HFF-Myc (cell line): Measurements from ENCODE around the gene IRF1.
A peak's percentile ranks its signal among the peaks of the same experiment; 100 is the strongest.

ENCODE experiments used
- DNase-seq: peaks from one replicate; pipeline ENCODE4 v3.0.0-alpha.2; 2011; ENCODE audit warnings: low read depth; ENCODE audit errors: extremely low read depth
- H3K4me3 ChIP-seq: replicated peaks from 2 replicates; pipeline ENCODE4 v1.5.1; 2011; ENCODE audit warnings: low read depth, mild to moderate bottlenecking, control low read depth, low read length
- TF ChIP-seq, protein P1 (sequence below): IDR thresholded peaks from 2 replicates; pipeline ENCODE4 v1.5.1; 2012; ENCODE audit warnings: mild to moderate bottlenecking, low read depth, low read length, control low read depth; ENCODE audit errors: missing control alignments

Gene IRF1

DNA sequence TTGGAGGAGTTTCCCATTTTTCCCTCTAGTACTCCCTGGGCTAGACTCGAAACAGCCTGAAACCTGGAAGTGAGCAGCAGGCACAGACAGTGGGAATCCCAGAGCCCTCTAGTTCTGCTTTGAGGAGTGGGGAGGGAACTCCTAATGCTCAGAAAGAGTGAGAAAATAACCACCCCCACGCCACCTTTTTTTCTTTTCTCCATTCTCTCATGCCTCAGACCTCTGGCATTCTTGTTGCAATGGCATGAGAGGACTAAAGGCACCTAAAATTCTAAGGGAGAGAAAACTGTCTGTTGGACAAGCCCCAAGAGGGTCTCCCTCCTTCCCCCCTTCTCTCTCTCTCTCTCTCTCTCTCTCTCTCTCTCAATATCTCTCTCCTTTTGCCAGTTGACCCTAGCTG is 15.1 kb upstream of the IRF1 start:
- TF ChIP-seq, protein P1, sequence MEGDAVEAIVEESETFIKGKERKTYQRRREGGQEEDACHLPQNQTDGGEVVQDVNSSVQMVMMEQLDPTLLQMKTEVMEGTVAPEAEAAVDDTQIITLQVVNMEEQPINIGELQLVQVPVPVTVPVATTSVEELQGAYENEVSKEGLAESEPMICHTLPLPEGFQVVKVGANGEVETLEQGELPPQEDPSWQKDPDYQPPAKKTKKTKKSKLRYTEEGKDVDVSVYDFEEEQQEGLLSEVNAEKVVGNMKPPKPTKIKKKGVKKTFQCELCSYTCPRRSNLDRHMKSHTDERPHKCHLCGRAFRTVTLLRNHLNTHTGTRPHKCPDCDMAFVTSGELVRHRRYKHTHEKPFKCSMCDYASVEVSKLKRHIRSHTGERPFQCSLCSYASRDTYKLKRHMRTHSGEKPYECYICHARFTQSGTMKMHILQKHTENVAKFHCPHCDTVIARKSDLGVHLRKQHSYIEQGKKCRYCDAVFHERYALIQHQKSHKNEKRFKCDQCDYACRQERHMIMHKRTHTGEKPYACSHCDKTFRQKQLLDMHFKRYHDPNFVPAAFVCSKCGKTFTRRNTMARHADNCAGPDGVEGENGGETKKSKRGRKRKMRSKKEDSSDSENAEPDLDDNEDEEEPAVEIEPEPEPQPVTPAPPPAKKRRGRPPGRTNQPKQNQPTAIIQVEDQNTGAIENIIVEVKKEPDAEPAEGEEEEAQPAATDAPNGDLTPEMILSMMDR = no peak
- no peak for DNase-seq
- no peak overlapping the region for H3K4me3 ChIP-seq

DNA sequence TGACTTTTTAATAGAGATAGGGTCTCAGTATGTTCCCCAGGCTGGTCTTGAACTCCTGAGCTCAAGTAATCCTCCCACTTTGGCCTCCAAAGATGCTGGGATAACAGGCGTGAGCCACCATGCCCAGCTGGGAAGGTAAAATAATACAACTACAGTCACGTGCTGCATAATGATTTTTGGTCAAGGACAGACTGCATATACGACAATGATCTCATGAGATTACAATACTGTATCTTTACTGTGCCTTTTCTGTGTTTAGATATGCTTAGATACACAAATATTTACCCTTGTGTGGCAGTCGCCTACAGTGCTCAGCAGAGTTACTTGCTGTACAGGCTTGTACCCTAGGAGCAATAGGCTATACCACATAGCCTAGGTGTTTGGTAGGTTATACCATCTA is 14.2 kb upstream of the IRF1 start:
- TF ChIP-seq, protein P1 = no peak
- no peak overlapping the region for H3K4me3 ChIP-seq

DNA sequence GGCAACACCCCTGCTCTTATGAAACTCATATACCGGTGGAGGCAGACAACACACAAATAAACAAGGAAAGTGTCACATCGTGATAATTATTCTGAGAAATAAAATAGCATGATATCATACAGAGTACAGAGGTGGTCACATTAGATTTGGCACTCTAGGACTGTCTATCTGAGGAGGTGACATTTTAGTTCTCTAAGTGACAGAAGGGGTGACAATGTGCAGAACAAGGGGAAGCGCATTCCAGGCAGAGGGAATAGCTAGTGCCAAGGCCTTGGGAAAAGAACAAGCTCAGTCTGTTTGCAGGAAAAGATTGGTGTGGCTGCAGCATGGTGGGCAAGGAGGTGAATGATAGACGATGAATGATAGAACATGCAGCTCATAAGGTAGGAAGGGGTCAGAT is 12.7 kb upstream of the IRF1 start:
- DNase-seq = no peak
- no peak overlapping the region for H3K4me3 ChIP-seq
- TF ChIP-seq, protein P1 = no peak

More for the DNA sequence above, 14.2 kb upstream of the IRF1 start:
- no peak for DNase-seq

DNA sequence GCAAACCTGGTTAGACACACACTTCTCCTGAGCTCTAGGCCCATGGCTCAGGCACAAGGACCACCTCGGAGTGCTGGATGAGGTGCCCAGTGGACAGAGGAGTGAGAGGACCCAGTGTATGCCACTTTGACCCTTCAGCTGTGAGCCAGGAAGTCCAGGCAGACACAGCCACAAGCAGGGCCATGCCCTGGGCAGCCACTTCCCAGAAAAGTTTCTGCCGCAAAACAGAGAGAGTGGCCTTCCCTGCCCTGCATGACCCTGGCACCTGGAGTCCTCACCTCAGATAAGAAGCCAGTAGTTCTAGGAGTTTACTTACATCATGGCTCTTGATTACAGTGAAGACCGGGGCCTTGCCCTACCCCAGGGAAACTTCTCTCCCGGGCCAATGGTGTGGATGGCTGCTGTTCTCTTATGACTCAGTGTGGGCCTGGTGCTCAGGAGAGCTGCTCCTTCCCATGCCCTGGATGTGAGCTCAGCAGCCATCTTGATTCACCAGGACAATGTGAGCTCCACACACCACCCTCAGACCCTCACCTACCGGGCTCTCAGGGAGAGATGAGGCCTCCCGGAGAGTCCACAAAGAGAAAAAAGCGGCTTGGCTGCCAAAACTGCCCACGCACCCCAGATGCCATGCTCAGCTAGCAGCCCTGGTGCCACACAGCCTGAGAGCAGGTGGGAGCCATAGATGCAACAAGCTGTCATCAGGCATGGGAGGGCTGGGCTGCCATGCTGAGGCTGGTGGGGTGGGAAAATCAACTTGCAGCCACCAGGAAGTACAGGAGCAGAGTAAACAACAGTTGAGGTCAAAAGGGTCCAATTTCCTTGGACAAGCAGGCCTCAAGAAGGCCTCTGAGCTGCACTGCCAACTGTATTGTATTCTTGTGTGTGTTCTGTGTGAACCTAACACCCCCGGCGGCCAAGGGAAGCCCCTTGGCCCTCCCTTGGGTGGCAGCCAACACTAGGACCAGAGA is 11.7 kb upstream of the IRF1 start:
- DNase-seq = no peak
- TF ChIP-seq, protein P1 = no peak
- H3K4me3 ChIP-seq = no peak overlapping the region

DNA sequence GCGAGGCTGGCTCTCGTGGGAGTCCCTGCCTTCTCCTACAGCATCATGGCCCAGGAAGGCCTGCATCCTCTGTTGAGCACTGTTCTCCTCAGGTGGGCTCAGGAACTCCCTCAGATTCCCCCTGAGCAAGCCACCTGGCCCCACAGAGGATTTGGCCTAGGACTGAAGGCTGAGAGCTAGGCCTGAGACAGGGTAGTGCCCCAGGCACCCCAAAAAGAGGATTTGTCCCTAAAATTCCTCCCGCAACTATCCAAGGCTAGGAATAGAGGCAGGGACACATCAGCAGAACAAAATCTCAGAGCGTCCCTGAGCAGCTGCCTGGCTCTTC is 11.0 kb upstream of the IRF1 start:
- DNase-seq = no peak
- no peak overlapping the region for H3K4me3 ChIP-seq
- TF ChIP-seq, protein P1 = no peak

DNA sequence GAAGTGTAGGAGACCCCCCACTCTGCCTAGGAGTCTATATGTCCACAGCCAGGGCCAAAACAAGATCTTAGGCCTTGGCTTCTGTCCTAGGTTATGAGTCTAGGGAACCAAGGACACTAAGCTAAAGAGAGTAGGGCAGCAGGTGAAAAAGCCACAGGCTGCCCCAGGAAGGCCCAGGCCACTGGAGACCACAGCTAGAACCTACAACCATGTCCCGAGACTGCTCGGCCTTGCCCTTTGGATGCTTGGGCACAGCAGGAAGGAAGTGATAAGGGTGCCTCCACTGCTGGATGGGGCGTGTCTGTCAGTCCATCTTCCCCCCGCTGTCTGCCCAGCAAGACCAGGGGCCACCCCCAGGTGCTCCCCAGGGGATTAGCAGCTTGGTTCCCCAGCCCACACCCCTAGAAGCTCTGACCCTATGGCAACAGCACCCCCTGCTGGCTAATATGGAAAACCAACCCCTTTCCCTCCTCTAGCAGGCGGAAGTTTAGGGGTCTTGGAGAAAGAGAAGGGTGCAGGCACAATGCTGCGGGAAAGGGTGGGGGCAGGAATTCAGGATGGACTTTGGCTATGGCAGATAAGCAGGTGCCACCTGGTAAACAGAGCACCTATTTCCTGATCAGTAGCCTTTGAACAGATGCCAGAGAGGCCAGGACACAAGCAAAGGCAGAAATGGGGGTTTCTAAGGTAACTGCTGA is 10.5 kb upstream of the IRF1 start:
- no peak for DNase-seq
- TF ChIP-seq, protein P1 = peak; percentile 74
- no peak overlapping the region for H3K4me3 ChIP-seq
